ENCODE data around the gene C6orf136.
"Not testable (repeated sequence)": the region's sequence is repeated elsewhere in the genome, so short reads cannot be mapped to it uniquely, and the experiment has no call there.

The C6orf136 gene

DNA sequence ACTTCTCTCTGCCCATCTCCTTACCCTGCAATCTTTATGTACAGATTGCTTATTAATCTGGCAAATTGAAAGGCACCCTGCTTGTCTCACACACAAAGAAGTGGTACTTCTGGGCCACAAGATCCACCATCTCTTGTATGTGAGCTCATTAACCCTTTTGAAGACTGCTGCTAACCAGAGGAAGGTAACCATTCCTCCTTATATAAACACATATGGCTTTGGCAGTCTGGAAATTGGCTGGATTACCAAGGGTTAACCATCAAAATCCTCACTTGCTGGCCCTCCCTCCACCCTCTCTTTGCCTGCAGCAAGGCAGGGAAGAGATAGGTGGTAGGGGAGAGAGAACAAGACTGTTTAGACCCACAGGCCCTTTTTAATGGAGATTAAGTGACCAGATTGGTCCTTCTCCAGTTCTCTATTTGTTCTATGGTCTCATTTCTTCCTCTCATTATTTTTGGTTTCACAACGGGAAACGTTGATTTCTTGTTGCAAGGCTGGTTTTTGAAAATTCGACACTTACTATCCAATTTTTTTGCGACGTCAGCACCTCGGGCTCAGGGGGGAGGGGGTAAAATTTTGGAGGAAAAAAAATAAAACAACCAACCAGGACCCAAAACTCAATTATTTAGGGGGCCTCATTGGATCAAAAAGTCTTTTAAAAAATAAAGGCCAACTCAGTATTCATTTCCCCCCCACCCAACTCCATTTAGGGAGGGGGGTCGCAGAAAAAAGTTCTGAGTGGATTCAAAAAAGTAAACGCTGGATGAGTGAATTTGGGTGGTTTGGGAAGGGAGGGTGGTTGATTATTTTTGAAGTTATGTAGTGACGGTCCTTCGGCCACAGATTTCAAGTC lies 30.7 kb upstream of the C6orf136 start:
- no peak for ATAC-seq

- ATAC-seq: peak; percentile 74 to 80
Observed at GRCh38 chr6:30616811-30617564, 29.9 kb upstream of the C6orf136 start, which contains the start of gene PPP1R10. Gene PPP1R10 (minus strand): TSS chr6:30617243. CDS start chr6:30609944, 7,299 bp downstream.

- peak; percentile 80 for ATAC-seq
Observed at GRCh38 chr6:30617565-30618269, 29.2 kb upstream of the C6orf136 start, which contains the start of gene MRPS18B. Gene MRPS18B (plus strand): TSS chr6:30617840. CDS start chr6:30617866, 26 bp downstream.

GRCh38 chr6:30618270-30618797 lies 28.6 kb upstream of the C6orf136 start:
- no peak for ATAC-seq

GRCh38 chr6:30619561-30619960 lies 27.4 kb upstream of the C6orf136 start:
- ATAC-seq: no peak

GRCh38 chr6:30625511-30625910 lies 21.4 kb upstream of the C6orf136 start:
- ATAC-seq: no peak

DNA sequence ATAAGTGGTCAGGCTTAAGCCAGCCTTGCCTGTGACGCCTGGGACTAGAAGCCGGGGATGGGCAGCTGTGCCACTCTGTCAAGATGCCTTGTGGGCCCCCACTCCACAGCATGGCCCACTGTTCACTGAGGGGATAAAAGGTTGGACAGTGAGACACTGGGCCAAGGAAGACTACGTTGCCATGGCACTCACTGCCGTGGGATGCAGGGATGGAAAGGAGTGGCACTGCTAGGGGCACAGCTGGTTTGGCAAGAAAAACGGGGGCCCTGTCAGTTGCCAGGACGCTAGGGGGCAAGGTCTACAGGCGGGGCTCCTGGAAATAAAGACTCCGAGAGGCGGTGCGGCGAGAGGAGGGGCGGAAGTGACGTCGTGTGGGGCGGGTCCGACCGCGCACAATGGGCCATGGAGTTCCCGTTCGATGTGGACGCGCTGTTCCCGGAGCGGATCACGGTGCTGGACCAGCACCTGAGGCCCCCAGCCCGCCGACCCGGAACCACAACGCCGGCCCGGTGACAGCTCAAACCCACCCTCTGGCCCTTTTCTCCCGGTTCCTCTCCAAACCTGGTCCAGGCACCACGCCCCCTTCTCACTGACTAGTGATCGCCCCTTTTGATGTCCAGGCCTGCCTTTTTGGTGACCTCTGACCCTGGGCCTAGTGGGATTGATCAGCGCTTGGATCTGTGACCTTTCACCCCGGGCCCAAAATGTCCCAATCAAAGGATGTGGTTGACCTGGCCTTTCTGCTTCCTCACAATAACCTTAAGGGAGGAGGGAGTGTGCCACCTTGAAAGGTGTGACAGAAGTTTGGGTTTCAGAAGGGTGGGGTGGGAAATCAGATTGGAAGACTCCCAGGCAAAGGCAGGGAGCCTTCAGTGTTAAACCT lies 20.2 kb upstream of the C6orf136 start, which contains the start of gene ATAT1:
TSS of gene ATAT1 (plus strand) at position 391 of the 883 bp plus-strand sequence.
- ATAC-seq: peak; percentile 96 to 99

GRCh38 chr6:30635834-30636233 lies 11.1 kb upstream of the C6orf136 start:
- ATAC-seq: no peak

DNA sequence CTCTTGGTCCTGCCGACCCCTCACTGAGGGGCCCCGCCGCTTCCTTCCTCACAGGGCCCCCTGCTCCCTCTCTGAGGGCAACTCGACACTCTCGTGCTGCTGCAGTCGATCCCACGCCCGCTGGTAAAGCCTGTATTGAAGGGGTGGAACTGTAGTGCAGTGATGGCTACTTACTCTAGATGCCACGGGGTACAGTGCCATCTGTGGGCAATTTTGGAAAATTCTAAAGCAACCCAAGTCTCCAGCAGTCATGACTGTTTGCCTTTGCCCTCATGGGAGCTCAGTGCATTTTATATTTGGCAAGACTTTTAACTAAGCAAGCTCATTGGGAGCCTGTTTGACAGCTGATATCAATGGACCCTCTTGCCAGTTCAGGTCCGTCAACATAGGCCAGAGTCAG lies 6.5 kb upstream of the C6orf136 start:
- no peak for ATAC-seq

DNA sequence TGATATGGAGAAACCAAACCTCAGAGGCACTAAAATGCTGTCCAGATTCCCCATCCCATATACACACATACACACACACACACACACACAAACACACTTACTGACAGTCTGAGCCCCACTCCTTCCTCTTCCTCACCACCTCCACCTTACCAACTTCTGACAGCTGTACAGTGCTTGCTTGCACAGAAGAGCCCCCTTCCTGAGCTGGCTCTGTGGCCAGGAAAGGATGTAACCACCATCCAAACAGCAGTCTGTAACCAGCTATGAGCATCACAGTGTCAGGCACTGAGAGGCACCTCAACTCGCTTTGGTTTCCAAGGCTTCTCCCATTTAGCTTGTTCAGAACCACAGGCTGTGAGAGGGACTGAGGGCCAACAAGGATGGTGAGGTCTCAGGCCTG lies 5.9 kb upstream of the C6orf136 start:
- ATAC-seq: no peak

DNA sequence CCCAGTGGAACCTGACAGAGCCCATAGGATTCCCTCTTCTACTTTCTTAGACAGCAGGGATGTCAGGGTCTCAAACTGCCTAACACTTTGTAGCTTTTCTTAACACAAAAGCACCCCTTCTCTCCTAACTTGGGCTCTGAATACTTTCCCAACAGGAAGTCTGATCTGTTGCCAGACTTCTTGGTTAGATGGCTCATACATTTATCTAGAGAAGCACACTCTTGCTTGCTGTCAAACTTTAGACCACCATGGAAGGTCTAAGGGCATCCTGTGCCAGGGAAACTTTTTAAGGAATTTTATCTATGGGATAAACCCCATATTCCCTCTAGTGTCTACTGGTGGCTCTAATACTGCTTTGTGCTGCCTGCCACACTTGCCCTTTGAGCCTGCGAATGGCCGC lies 3.3 kb upstream of the C6orf136 start:
- no peak for ATAC-seq

GRCh38 chr6:30644769-30645168 lies 2.2 kb upstream of the C6orf136 start:
- no peak for ATAC-seq

GRCh38 chr6:30645989-30646388 lies 944 bp upstream of the C6orf136 start:
- ATAC-seq: no peak

DNA sequence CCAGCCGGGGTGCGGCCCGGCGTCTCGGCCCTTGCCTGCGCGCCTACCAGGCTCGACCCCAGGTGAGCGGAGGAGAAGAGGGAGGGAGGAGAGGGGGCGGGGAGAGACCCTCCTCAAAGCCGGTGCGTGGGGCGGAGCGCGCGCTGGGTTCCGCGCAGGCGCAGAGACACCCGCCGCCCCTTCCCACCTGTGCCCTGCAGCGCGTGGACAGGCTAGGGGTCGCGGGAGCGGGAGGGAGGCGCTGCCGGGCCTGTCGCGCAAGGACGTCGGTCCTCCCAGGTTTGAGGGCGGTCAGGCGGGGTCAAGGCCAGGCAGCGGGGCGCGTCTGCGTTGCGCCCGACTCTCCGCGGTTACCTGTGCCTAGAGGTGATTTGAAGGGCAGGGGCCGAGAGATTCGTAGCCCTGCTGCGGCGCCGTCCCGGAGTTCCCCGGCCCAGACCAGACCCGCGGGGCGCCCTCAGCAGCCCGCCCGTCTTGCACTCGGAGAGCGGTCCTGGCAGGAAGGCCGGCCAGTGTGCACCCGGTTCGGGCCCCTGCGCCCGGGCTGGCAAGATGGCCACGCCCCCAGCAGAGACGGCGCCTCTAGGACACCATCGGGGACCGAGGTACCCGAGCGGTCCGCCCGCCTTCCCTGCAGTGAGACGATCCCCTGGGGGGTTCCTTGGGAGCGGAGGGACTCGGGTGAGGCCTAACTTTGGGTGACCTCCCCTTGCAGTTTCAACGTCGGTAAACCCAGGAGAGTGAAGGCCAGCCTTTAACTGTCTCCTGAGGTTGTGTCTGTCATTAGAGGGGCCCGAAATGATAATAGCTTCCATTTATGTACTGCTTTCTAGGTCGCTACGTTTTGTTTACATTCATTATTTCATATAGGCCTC lies 546 bp downstream of the C6orf136 start:
- ATAC-seq: peak; percentile 74 to 77

DNA sequence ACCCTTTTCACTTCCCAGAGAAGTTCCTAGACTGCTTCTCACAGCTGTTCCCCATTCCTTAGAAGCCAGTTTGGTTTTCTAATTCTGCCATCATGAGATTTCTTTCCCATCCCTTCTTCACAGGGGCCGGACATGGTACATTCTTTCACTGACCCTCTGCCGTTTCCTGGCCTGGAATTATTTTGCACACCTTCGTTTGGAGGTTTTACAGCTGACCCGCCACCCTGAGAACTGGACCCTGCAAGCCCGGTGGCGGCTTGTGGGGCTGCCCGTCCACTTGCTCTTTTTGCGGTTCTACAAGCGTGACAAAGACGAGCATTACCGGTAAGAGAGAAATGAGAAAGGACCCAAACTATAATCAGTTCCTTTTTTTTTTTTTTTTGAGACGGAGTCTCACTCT lies 4.2 kb downstream of the C6orf136 start:
- ATAC-seq: no peak

DNA sequence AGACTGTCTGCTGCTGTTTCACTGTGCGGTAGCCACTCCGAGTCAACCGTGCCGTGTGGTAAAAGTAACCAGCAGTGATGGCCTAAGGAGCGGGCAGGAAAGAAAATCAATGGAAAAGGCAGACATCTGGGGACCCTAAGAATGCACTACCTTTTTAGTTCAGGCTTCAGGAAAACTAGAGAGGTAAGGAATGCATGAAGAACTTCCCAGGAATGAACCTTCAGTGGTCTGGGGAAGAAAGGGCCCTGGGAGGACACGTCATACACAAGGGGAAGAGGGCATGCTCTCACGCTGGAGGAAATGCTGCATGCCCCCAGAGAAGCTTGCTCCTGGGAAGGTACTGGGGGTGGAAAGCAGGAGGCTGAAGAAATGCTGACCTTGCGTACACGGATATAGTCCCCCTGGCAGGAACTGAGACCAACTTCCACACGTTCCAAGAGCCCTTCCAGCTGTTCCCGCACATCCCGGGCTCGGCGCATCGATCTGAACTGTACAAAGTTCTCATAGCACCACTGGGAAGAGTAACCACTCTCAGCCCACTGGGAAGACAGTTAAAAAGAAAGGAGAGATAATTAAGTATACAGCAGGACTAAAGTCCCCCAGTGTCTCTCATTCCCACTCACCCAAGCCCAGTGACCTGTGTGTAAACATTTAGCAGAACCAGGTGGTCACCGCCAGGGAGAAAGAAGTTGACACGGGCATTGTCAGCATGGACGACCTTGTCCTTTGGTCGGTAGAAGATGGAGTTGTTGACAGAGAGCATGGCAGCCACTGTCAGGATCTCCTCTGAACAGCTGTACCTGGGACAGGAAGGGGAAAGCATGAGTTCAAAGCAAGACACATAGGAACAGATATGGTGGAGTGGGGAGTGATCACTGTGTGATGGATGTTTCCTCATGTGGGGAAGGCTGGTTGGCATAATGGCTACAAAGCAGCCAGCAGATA lies 8.1 kb downstream of the C6orf136 start:
- ATAC-seq: no peak

GRCh38 chr6:30655743-30656094 lies 8.8 kb downstream of the C6orf136 start:
- ATAC-seq: no peak

GRCh38 chr6:30656513-30656912 lies 9.6 kb downstream of the C6orf136 start:
- no peak for ATAC-seq

GRCh38 chr6:30657454-30657853 lies 10.5 kb downstream of the C6orf136 start:
- no peak for ATAC-seq

DNA sequence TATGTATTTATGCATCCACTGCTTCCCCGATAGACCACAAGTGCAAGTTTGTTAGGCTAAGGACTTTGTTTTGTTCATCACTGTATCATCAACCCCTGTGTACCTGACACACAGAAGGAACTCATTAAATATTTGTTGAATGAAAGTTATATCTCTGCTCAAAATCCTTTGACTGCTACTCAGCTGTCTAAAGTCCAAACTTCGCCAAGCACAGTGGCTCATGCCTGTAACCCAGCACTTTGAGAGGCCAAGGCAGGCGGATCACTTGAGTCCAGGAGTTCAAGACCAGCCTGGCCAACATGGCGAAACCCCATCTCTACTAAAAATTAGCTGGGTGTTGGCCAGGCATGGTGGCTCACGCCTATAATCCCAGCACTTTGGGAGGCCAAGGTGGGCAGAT lies 11.0 kb downstream of the C6orf136 start:
- not testable (repeated sequence) for ATAC-seq
